BLaER1 (cell line): ENCODE results near the gene STX1B.
A peak's percentile ranks its signal among the peaks of the same experiment; 100 is the strongest.

Source experiments
- H3K27ac ChIP-seq: shearing (Covaris generic); formaldehyde crosslinking; 2 replicates; pipeline ENCODE4 v1.8.1; 2022
- H3K27me3 ChIP-seq: shearing (Covaris generic); formaldehyde crosslinking; 2 replicates; pipeline ENCODE4 v1.8.1; 2022
- H3K36me3 ChIP-seq: shearing (Covaris generic); formaldehyde crosslinking; 2 replicates; pipeline ENCODE4 v1.8.1; 2022
- H3K4me1 ChIP-seq: shearing (Covaris generic); formaldehyde crosslinking; 2 replicates; pipeline ENCODE4 v1.8.1; 2022
- H3K4me2 ChIP-seq: shearing (Covaris generic); formaldehyde crosslinking; 2 replicates; pipeline ENCODE4 v1.8.1; 2022
- H3K4me3 ChIP-seq: shearing (Covaris generic); formaldehyde crosslinking; 2 replicates; pipeline ENCODE4 v1.8.1; 2022
- H3K9ac ChIP-seq: shearing (Covaris generic); formaldehyde crosslinking; 2 replicates; pipeline ENCODE4 v1.8.1; 2022
- H3K9me3 ChIP-seq: shearing (Covaris generic); formaldehyde crosslinking; 2 replicates; pipeline ENCODE4 v1.8.1; 2022
- H4K20me1 ChIP-seq: shearing (Covaris generic); formaldehyde crosslinking; 2 replicates; pipeline ENCODE4 v1.8.1; 2022
- Cebpa-rat ChIP-seq: shearing (Covaris generic); IDR thresholded peaks from 2 replicates; pipeline ENCODE4 v1.8.1; 2022

Gene STX1B

GRCh38 chr16:30969246-30969842 is 41.1 kb downstream of the STX1B start:
- Histone ChIP-seq H3K4me1 (no peaks in the 10 kb centered on the region), H3K27ac (no peak overlapping the region), H3K27me3 (no peaks in the 10 kb centered on the region), H3K4me2 (no peak overlapping the region), H3K36me3 (peaks cover 99% of the 10 kb centered on the region), H3K9me3 (no peaks in the 10 kb centered on the region), H3K9ac (no peak overlapping the region), H4K20me1 (peaks cover 10% of the 10 kb centered on the region; the same call in 1 of the 2 replicates), H3K4me3 (no peak overlapping the region)
- TF ChIP-seq Cebpa-rat, result no peak

GRCh38 chr16:30967795-30968194 is 42.6 kb downstream of the STX1B start:
- Histone ChIP-seq H4K20me1 (peaks cover 13% of the 10 kb centered on the region; the same call in 1 of the 2 replicates), H3K36me3 (peaks cover 99% of the 10 kb centered on the region), H3K4me3 (no peak overlapping the region)

GRCh38 chr16:30966033-30966619 is 44.3 kb downstream of the STX1B start:
- no peak overlapping the region for H3K9ac ChIP-seq

More at GRCh38 chr16:30967795-30968194, 42.6 kb downstream of the STX1B start:
- Histone ChIP-seq H3K9ac (no peak overlapping the region), H3K9me3 (no peaks in the 10 kb centered on the region), H3K27me3 (no peaks in the 10 kb centered on the region), H3K4me2 (no peak overlapping the region), H3K27ac (no peak overlapping the region), H3K4me1 (no peaks in the 10 kb centered on the region)
- no peak for TF ChIP-seq Cebpa-rat

GRCh38 chr16:30965436-30965835 is 45.0 kb downstream of the STX1B start:
- Histone ChIP-seq H3K4me1 (no peaks in the 10 kb centered on the region), H3K9me3 (no peaks in the 10 kb centered on the region), H3K36me3 (peaks cover 99% of the 10 kb centered on the region), H3K4me3 (no peak overlapping the region), H4K20me1 (peaks cover 22% of the 10 kb centered on the region), H3K9ac (no peak overlapping the region), H3K27me3 (no peaks in the 10 kb centered on the region), H3K4me2 (no peak overlapping the region), H3K27ac (no peak overlapping the region)
- no peak for TF ChIP-seq Cebpa-rat

More at GRCh38 chr16:30966033-30966619, 44.3 kb downstream of the STX1B start:
- H3K4me1 ChIP-seq, result no peaks in the 10 kb centered on the region
- no peaks in the 10 kb centered on the region for H3K27me3 ChIP-seq
- peaks cover 19% of the 10 kb centered on the region for H4K20me1 ChIP-seq
- no peak overlapping the region for H3K4me2 ChIP-seq
- TF ChIP-seq Cebpa-rat, result no peak
- no peak overlapping the region for H3K27ac ChIP-seq
- H3K4me3 ChIP-seq, result no peak overlapping the region
- H3K36me3 ChIP-seq, result peaks cover 99% of the 10 kb centered on the region
- H3K9me3 ChIP-seq, result no peaks in the 10 kb centered on the region

- no peak overlapping the region for H3K4me3 ChIP-seq
- peaks cover 99% of the 10 kb centered on the region for H3K36me3 ChIP-seq
- H3K27ac ChIP-seq, result no peak overlapping the region
- H3K4me2 ChIP-seq, result no peak overlapping the region
- H3K4me1 ChIP-seq, result no peaks in the 10 kb centered on the region
- no peak for TF ChIP-seq Cebpa-rat
- H3K9ac ChIP-seq, result no peak overlapping the region
- no peaks in the 10 kb centered on the region for H3K9me3 ChIP-seq
- no peaks in the 10 kb centered on the region for H3K27me3 ChIP-seq
- H4K20me1 ChIP-seq, result peaks cover 29% of the 10 kb centered on the region
These were observed 45.7 kb downstream of the STX1B start for GRCh38 chr16:30964574-30965226.

- TF ChIP-seq Cebpa-rat, result no peak
- Histone ChIP-seq H3K4me3 (no peak overlapping the region), H3K27me3 (no peaks in the 10 kb centered on the region), H3K9me3 (no peaks in the 10 kb centered on the region), H3K27ac (no peak overlapping the region), H4K20me1 (peaks cover 36% of the 10 kb centered on the region), H3K36me3 (peaks cover 99% of the 10 kb centered on the region), H3K4me2 (no peak overlapping the region), H3K4me1 (peaks cover 5% of the 10 kb centered on the region), H3K9ac (no peak overlapping the region)
These were observed 46.4 kb downstream of the STX1B start for GRCh38 chr16:30963925-30964511.

DNA sequence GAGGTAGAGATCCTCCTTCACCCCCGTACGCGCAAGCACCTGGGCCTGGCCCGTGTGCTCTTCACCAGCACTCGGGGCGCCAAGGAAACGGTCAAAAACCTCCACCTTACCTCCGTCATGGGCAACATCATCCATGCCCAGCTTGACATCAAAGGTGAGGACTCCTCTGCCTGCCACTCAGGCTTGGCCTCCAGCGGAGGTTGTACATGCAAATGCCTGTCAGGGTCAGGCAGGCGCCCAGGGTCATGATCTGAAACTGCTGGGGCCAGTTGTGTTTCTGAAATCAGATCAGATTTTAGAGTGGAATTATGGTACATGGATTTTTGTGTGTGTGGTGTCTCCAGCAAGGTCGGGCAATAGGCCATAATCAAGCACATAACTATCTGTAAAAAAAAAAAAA is 49.1 kb downstream of the STX1B start:
- no peak overlapping the region for H3K4me3 ChIP-seq
- H3K36me3 ChIP-seq, result peaks cover 79% of the 10 kb centered on the region
- no peak for TF ChIP-seq Cebpa-rat
- peaks cover 39% of the 10 kb centered on the region for H4K20me1 ChIP-seq
- H3K27ac ChIP-seq, result no peak overlapping the region
- H3K27me3 ChIP-seq, result no peaks in the 10 kb centered on the region
- H3K4me2 ChIP-seq, result no peak overlapping the region
- H3K9me3 ChIP-seq, result no peaks in the 10 kb centered on the region
- H3K9ac ChIP-seq, result 0 out of 2 replicates have a peak overlapping the region, but pooled peaks have one; percentile 19
- H3K4me1 ChIP-seq, result peaks cover 16% of the 10 kb centered on the region

DNA sequence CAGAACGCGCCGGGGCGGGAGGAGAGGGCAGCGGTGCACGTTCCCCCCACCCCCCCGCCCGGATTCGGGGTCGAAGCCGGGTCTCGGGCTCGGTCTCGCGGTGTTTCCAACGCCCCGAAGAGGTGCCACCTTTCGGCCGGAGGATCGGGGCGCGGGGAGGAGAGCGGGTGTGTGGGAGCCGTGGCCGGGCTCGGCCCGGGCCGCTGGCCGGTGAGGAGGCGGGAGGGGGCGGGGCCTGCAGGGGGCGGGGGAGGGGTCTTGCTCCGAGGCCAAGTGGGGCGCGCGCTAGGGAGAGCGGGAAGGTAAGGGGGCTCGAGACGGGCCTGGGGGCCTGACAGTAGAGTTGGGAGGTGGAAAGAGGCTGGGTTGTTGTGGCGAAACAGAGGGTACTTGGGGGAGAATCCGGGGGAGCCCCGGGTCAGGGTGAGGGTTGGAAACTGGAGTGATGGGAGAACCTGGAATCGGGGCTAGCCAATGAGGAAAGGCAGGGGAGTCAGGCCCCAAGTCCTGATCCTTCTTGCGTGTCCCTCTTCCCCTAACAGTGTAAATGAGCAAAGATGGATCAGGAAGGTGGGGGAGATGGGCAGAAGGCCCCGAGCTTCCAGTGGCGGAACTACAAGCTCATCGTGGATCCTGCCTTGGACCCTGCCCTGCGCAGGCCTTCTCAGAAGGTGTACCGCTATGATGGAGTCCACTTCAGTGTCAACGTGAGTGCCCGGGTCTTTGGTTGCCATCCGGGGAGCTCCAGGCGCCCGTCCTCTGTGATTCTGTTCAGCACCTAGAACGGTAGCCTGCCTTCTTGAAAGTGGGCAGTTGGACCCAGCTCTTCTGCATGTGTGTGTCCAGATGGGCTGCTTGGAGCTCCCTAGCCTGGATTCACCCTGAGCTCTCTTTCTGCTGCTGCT is 52.0 kb downstream of the STX1B start:
- Histone ChIP-seq H3K4me1 (peaks cover 26% of the 10 kb centered on the region), H3K27ac (peak overlapping the region; percentile 100), H3K4me3 (peak overlapping the region; percentile 80), H3K9ac (peak overlapping the region; percentile 100), H3K36me3 (peaks cover 65% of the 10 kb centered on the region), H4K20me1 (peaks cover 51% of the 10 kb centered on the region), H3K27me3 (no peaks in the 10 kb centered on the region), H3K9me3 (no peaks in the 10 kb centered on the region), H3K4me2 (peak overlapping the region; percentile 91)
- TF ChIP-seq Cebpa-rat, result no peak

- Histone ChIP-seq H3K9me3 (no peaks in the 10 kb centered on the region), H3K9ac (peak within 1 kb of the TSS; percentile 100), H3K4me3 (peak within 1 kb of the TSS; percentile 80), H3K4me2 (peak within 1 kb of the TSS; percentile 91), H3K27me3 (no peaks in the 10 kb centered on the region), H3K4me1 (peaks cover 34% of the 10 kb centered on the region), H3K36me3 (peaks cover 65% of the 10 kb centered on the region), H4K20me1 (peaks cover 54% of the 10 kb centered on the region), H3K27ac (peak within 1 kb of the TSS; percentile 100)
- TF ChIP-seq Cebpa-rat, result no peak
These were observed 52.8 kb downstream of the STX1B start, which contains the start of gene SETD1A for GRCh38 chr16:30957456-30958174. Gene SETD1A (plus strand): TSS chr16:30957754. CDS start chr16:30958732, 978 bp downstream.
